Uterus (tissue), 2 donors: ENCODE measurements around the gene ZNF775.

ENCODE experiments used
- CTCF ChIP-seq, 4 experiments: fragments of 200-600 bp in 2 of 4; fragments of 450-650 bp in 2 of 4; sonication (generic) in 2 of 4; IDR thresholded peaks; one replicate each; pipeline ENCODE4 v1.5.1; 2016 to 2019; ENCODE audit warnings: antibody characterized with exemption in 4 of 4, mild to moderate bottlenecking in 2 of 4, moderate library complexity in 1 of 4
- POLR2A ChIP-seq, 2 donors: fragments of 450-650 bp; IDR thresholded peaks; one replicate each; pipeline ENCODE4 v1.6.1; 2016; ENCODE audit warnings: antibody characterized with exemption in 2 of 2, mild to moderate bottlenecking in 1 of 2, moderate library complexity in 1 of 2

GRCh38 chr7:150402671-150403321, 23.7 kb downstream of the ZNF775 start:
- TF ChIP-seq CTCF (IDR thresholded peaks at IDR 0.05) (no peak), POLR2A (IDR thresholded peaks at IDR 0.05) (no peak)
